GM19025 (cell line): ENCODE measurements around the gene STXBP4.

ENCODE experiments used
- ATAC-seq: cut with Tn5 transposase; IDR thresholded peaks from one replicate; pipeline ENCODE4 v1.9.1; 2021; ENCODE audit warnings: mild to moderate bottlenecking, low read depth, moderate library complexity; ENCODE audit not compliant: unreplicated experiment

Gene STXBP4

DNA sequence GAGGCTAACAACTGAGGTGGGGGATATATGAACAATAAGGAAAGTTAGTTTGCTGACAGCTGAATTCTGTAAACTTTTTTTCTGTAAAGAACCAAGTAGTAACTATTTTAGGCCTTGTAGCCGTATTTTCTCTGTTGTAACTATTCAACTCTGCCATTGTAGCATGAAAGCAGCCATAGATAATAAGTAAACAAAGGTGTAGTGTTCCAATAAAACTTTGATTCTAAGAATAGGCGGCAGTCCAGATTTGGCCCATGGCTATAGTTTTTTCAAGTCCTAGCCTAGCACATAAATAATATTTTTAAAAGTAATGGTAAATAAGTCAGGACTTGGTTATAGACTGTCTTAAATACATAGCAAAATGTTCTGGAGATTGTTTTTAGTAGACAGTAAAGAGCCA lies 142.0 kb downstream of the STXBP4 start:
- no peak for ATAC-seq

DNA sequence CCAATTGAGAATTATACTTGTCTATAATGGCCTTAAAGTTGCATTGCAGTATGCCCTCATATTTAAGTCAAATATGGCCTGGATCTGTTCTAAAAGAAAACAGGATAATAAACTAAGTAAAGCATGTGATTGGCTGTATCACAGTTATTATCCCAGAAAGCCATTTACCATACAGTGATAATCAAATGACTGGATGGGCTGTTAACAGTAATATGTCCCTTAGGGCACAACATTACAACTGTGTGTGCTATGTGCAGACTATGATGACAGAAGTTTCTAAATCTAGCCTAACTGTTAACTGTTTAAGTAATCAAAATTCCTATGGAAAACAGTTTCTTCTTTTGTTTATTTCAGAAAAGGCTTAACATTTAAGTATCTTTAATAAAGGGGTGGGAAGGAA lies 145.7 kb downstream of the STXBP4 start:
- ATAC-seq: no peak

DNA sequence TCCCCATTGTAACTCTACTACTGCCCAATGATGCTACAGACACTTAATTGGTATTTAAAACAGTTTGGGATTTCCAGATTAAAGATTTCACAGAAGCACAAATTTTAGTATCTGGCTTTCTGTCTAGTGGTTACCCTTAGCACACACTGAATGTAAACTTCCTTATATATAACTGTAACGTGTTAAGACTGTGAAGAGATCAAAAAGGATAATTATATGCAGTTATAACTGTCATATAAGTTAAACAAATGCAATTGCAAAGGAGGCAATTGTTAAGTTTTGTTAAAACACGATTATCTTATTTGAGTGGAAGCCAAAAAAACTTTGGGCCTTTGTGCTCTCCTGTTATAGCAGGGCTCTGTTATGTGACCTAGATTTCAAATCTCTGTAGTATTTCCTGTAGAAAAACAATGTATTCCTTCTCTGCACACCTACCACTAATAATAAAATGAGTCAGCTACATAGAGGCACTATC lies 147.9 kb downstream of the STXBP4 start:
- no peak for ATAC-seq

DNA sequence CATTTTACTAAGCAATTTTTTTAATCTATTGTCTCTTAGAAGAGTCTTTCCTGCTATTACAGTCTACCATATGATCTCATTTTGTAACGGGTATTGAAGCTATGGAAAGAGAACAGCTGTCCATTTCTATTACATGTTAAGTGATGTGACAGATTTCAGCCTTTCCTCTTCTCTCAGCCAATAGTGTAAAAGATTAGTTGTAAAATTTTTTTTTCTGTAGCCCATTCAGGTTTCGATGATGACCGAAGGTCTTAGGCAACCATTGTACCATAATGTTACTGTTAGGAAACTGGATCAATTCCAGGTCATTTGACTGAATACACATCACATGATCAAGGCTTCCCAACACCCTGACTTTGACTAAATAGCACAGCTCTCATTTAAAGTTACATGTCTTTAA lies 148.6 kb downstream of the STXBP4 start:
- ATAC-seq: no peak

DNA sequence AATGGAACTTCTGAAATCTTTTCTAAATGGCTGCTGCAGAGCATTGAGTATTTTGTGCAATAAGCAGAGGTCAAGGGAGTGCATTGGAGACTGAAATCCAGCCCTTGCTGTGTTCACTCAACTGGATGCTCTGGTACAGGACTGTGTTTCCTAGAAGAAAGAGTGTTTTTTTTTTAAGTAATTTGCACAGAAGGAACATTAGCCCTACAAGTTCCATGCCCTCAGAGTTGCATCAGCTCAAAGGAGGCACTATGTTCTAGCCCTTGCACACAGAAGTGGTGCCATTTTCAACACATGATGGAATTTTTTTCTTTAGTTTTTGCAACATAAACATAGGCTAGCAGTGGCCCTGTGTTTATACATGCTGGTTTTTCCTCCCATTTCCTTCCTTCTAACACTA lies 152.1 kb downstream of the STXBP4 start:
- ATAC-seq: no peak

DNA sequence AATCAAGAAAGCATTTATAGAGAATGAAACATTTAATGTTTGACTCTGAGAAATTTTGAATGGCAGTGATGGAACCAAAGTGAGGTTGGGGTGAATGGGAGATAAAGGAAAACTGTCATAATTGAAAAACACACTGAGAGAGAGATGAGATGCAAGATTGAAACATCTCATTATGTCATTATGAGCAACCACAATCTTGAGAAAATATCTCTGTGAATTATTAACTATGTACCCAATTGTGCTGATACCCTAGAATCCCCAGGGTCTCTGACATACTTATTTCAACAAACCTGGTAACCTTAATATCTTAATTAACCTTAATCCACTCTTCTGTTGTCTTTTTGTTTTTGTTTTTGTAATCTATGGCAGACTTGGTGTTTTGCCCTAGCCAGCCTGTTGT lies 152.7 kb downstream of the STXBP4 start:
- ATAC-seq: no peak

DNA sequence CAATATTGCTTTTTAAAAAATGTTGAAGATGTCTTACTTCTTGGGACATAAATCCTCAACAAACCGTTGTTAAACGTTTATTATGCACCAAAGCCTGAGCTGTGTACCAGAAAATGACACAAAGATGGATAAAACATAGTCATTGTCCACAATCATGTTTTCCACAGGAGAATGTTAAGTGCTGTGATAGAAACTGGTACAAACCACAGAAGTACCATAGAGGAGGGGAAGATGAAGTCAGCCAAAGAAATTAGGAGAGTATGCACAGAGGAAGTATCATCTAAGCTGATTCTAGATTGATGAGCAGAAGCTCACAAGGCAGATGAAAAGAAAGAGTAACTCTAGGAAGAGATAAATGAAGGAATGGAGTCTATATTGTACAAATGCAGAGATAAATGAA lies 153.5 kb downstream of the STXBP4 start:
- ATAC-seq: no peak

DNA sequence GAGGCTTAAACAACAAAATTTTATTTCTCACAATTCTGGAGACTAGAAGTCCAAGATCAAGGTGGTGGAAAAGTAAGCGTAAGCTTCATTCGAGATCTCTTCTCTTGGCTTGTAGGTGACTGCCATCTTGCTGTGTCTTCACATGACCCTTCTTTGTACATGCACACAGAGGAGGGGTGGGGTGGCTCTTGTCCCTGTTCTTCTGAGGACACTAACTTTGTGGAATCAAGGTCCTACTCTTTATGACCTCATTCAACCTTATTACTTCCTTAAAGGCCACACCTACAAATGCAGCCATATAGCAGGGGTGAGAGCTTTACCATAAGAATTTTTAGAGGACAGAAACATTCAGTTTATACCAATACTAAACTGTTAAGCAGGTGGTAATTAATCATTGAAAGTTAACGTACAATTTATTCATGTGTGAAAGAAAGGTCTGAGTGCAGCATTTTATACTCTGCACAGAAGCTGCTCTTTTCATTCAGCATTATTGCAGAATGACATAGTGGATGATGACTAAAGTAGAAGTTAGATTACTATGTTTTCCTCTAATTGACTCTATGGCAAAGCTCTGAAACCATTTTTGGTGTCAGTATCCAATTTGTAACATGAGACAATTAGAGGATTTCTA lies 156.3 kb downstream of the STXBP4 start:
- no peak for ATAC-seq

DNA sequence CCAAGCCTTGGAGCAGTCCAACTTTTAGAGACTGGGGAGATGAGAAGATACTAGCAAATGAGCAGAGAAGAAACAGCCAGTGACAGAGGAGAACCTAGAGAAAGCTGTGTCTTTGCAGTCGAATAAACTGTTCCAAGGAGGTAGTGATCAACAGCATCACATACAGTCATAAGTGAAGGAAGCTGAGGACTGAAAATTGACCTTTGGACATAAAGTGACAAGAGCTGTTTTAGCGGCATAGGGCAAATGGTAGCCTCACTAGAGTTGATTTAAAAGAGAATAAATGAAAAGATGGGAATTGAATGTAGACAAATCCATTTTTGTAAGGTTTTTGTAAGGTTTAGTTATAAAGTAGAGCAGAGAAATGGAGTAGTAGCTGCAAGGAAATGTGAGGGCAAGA lies 165.0 kb downstream of the STXBP4 start:
- no peak for ATAC-seq

DNA sequence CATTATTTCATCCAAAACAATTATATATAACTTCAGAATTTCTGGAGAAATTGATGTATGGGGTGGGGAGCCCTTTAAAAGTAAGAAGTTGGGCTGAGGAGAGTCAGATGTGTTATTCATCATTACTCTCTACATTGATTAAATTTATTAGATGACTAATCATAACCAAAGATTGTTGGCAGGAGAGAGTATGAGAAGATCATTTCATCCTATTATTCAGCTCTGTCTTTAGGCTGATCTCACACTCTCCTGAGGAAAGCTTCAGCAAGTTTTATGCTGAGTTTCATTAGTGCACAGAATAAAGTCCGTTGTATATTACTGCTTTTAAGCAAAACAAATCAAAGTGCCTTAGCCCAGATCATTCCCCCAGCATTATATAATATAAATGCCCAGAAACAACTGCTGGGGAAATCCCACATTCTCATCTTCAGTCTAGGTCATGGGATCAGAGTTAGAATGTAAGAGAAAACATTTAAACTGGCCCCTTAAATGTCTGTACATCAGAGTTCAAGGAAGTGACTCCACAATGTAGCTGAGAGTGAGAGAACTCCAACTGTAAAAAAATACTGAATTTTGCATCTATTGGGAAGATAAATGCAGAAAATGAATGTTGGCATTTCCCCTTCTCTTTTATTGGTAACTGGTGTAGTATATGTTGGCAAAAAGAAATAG lies 166.1 kb downstream of the STXBP4 start:
- no peak for ATAC-seq

DNA sequence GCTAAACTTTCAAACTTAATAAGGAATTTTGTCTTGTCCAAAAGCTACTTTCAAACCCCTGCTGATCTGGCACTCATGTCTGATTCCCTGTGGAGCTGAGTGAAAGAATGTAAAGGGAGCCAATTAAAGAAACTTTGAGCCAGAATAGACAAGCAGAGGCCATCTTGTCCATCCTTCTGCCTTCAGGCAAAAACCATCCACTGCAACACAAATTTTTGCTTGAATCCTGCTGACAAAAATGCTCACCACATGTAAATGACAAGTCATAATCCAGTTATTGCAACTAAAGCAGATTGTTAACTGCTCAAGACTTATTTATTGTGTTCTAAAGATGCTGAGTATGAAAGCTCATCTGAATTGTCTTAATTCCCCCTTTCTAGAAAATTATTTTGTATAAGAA lies 172.2 kb downstream of the STXBP4 start:
- no peak for ATAC-seq

DNA sequence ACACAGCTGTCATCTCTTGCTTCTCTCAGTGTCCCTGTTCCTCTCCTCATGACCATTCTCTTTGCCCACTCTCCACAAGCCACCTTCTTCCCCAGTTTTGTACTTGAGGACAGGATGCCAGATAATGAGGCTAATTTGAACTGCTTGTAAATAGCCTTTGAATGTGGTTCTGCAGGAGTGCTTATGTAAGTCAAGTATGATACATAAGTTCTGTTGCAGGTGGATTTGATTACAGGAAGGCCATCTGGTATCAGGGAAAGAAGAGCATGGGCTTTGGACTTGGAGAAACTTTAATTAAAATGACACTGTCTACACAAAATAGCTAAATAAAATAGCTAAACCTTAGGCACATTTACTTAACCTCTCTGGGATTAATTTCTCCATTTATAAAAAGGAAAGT lies 176.0 kb downstream of the STXBP4 start:
- ATAC-seq: no peak

DNA sequence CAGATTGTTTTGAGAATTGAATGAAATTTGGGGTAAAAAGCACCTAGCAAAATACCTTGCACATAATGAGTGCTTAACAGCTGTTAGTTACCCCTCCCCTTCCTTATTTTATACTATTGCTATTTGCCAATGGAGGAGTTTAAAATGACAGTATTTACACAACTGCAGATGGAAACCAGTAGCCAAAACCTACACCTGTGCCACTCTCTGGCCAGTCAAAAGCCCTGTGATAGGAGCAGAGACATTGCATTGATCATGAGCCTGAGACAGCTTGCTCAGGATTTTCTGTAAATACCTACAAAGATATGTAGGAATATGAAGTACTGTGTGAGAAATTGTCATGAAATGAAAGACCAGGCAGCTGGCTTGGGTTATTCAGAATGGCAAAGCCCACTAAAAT lies 180.9 kb downstream of the STXBP4 start:
- no peak for ATAC-seq

DNA sequence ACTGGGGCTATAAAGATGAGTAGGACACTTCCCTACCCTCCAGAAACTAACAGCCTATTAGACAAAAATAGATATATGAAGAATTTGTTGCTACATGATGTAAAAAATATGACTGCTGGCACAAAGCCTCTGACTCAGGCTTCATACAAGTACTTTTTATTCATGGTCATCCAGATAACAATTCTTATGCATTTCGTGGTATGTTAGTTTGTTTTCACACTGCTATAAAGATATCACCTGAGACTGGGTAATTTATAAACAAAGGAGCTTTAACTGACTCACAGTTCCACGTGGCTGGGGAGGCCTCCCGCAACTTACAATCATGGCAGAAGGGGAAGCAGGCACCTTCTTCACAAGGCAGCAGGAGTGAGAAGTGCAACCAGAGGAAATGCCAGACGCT lies 183.7 kb downstream of the STXBP4 start:
- ATAC-seq: no peak

DNA sequence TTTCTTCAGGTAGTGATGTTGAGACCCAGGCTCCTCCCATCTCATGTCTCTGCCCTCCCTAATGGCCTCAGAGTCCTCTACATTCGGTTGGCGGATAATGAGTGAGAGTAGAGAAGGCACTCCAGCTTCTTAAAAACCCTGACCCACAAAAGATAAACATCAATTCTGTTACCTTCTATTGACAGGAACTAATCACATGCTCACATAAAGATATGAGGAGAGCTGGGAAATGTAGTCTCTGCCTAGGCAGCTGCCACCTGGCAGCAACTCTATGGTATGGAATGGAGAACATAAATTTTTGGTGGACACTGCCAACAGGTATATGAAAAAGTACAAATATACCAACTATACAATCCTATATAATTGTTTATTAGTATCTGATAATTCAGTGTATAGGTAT lies 185.5 kb downstream of the STXBP4 start:
- no peak for ATAC-seq

DNA sequence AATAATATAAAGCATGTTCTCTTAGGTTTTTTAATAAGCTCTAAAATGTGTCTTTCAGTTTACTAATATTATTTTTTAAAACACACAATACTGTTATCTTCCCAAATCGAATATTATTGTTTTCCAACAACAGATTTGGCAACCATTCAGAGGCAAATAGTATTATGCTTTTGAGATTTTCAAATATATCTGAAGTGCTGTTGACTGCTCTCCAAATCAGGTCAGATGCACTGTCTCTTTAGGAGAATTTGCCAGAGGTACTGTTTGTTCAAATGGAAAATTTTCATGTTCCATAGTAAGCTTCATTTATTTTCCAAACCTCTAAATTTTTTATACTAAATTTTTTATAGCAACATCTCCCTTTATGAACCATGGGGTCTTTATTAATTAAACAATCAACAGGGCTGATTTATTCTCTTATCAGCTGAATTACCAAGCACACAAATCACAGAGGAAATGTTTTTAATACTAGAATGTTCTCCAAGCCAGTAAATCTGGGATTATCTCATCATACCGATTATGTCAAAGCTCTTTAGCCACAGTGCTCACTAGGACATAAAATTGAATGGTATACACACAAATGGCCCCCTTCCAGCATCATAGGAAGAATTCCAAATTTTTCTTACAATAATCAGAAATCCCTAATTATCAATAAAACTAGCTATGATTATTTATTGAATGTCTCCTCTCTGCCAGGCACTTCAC lies 187.4 kb downstream of the STXBP4 start:
- ATAC-seq: no peak

DNA sequence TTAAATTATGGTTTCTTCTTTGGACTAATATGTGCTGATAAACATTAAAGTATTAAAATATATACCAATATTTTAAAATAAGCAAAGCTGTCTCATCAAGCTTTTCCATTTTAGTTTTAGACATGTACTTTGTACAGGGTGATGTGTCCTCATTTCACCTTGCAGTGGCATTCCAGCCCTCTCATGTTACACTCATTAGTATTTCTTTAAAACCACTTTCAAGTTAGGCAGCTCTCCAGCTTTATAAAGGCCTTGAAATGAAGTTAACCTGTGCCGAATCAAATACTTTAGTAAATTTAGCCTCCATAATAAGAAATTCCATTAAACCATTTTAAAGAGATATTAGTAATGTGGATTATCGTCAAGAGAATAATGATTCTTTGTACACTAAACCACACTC lies 188.6 kb downstream of the STXBP4 start:
- ATAC-seq: no peak

DNA sequence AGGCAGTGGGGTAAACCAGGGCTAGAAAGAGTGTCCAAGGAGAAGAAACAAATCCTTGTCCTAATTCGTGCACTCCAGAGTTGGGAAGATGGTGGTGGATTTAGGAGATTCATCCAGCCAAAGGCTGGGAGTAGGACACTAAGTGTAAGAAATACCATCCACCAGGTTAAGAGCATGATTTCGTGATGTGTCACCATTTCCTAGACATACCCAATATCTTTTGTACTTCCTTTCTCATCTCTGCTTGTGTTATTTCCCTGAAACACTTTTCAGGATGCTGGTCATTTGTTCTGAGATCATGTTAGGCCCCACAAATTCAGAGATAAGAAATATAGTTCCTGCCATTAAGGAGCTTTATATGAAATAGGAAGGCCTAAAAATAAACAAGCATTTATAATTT lies 189.9 kb downstream of the STXBP4 start:
- no peak for ATAC-seq

DNA sequence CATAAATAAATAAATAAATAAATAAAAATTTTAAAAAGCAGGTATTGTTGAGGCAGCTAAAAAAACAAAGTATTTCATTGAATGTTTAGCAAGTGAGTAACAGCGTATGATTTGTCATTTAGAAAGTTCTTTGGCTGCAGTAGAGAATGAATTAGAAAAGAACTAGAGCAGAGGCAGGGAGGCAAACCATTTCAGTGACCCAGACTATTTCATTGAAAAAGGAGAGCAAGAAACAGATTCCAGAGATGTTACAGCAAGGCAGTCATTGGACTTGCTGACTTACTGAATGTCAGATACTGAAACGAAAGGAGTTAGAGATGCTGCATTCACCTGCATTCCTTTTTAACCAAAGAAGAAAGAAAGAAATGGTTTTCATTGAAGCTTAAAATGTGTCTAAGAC lies 190.7 kb downstream of the STXBP4 start:
- ATAC-seq: no peak

DNA sequence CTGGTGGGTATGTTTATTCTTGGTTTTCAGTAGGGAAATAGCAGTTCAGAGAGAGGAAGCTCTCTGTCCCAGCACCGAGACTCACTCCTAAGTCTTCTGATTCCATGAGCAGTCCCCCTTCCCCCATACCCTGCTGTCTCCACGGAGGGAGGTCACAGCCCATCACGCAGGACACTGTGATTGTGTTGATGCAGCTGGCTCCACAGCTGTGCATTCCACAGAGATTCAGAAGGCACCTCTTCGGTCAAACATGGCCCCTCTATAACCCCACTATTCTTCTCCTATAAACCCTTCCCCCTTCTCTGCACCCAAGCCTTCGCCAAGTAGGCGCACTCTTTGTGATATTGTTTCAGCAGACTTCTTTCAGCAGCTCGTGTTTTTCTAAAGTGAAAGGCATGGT lies 191.9 kb downstream of the STXBP4 start:
- ATAC-seq: no peak

DNA sequence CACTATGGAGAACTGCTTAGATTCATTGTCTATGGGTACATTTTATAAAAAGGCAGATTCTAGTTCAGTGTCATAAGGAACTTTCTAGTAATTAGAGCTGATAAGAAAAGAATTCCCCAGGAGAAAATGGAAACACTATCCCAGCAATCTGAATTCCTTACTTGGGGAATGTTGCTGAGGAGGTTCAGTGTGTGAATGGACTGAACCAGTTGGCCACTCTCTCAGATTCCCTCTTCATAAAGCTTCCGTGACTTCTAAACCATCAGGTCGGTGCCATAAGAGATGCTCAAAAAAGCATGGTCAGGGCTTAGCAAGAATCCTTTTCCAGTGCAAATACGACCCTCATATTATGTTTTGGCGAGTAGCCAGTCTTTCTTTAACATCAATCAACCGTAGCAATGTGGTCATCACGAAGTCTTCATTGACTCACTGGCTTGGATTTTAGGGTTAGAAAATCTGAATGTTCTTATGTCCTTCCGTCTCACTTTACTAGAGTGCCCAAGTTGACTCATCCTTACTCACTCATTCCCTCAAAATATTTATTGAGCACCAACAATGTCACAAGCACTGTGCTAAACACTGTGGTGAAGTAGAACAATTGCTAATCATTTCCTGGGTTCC lies 193.5 kb downstream of the STXBP4 start:
- no peak for ATAC-seq

DNA sequence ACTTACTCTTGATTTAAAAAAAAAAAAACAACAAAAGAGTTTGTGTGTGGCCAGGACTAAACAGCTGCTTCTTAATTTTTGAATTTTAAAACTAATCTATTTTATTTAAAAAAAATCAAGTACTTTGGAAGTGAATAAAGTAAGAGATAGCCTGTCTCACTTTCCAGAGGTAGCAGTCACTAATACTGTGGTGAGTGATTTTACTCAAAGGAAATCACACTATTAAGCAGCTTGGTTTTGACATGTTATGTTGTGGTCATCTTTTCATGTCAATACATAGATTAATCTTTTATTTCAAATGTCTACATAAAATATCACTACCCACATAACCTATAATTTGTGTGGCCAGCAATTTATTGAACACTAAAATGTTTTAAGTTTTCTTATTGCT lies 194.0 kb downstream of the STXBP4 start:
- no peak for ATAC-seq
